GM23338 (cell line): ENCODE data around the gene MBNL3. TPM values are rescaled to one million over a fixed set of nuclear protein-coding genes. Genes with fewer than 3 reads are reported as not detected.

Source experiments
- ATAC-seq: fragments of 200-7000 bp; cut with Tn5 transposase; 3 replicates; pipeline ENCODE4 v1.9.1; 2020
- DNase-seq: peaks from one replicate; pipeline ENCODE4 v3.0.0-alpha.2; 2015; ENCODE audit warnings: low spot score
- H2AFZ ChIP-seq: fragments of 200-600 bp; sonication (generic); 2 replicates; pipeline ENCODE4 v1.8.0; 2016; ENCODE audit warnings: antibody characterized with exemption, mild to moderate bottlenecking, moderate library complexity
- H3F3A ChIP-seq: fragments of 200-600 bp; sonication (generic); replicated peaks from 2 replicates; pipeline ENCODE4 v1.8.0; 2017; ENCODE audit warnings: antibody characterized with exemption, mixed run types, low read depth
- H3K27ac ChIP-seq: fragments of 200-600 bp; sonication (generic); 2 replicates; pipeline ENCODE4 v1.6.1; 2016; ENCODE audit warnings: low read depth
- H3K27me3 ChIP-seq: fragments of 200-600 bp; sonication (generic); 2 replicates; pipeline ENCODE4 v1.8.0; 2016; ENCODE audit warnings: mild to moderate bottlenecking, mixed run types, moderate library complexity; ENCODE audit not compliant: insufficient read depth
- H3K36me3 ChIP-seq: fragments of 200-600 bp; sonication (generic); 2 replicates; pipeline ENCODE4 v1.8.0; 2016; ENCODE audit warnings: mild to moderate bottlenecking; ENCODE audit not compliant: insufficient read depth
- H3K4me1 ChIP-seq: fragments of 200-600 bp; sonication (generic); 2 replicates; pipeline ENCODE4 v1.8.0; 2016; ENCODE audit warnings: mild to moderate bottlenecking, moderate library complexity; ENCODE audit not compliant: insufficient read depth
- H3K4me2 ChIP-seq: fragments of 200-600 bp; sonication (generic); 2 replicates; pipeline ENCODE4 v1.7.1; 2017; ENCODE audit warnings: mixed run types
- H3K4me3 ChIP-seq: fragments of 200-600 bp; sonication (generic); 2 replicates; pipeline ENCODE4 v1.6.1; 2016; ENCODE audit warnings: mixed run types
- H3K79me2 ChIP-seq: fragments of 200-600 bp; sonication (generic); replicated peaks from 2 replicates; pipeline ENCODE4 v1.8.0; 2017; ENCODE audit warnings: mild to moderate bottlenecking; ENCODE audit not compliant: insufficient read depth
- H3K9me2 ChIP-seq: fragments of 200-600 bp; sonication (generic); 2 replicates; pipeline ENCODE4 v1.8.0; 2017; ENCODE audit not compliant: insufficient read depth
- H4K20me1 ChIP-seq: fragments of 200-600 bp; sonication (generic); replicated peaks from 2 replicates; pipeline ENCODE4 v1.8.0; 2017; ENCODE audit warnings: mild to moderate bottlenecking; ENCODE audit not compliant: insufficient read depth
- H3K27ac Mint-ChIP-seq: 2 replicates; pipeline ENCODE4 v1.8.0; 2020; ENCODE audit warnings: inconsistent platforms, mild to moderate bottlenecking, moderate library complexity, mixed read lengths
- H3K27me3 Mint-ChIP-seq: 3 replicates; pipeline ENCODE4 v1.8.0; 2022; ENCODE audit warnings: low read depth, mild to moderate bottlenecking, moderate library complexity, mixed read lengths, inconsistent platforms; ENCODE audit not compliant: insufficient read depth, poor library complexity
- H3K36me3 Mint-ChIP-seq: 3 replicates; pipeline ENCODE4 v1.8.0; 2021; ENCODE audit warnings: low read depth, mild to moderate bottlenecking, inconsistent platforms, moderate library complexity, mixed read lengths
- H3K4me1 Mint-ChIP-seq: 3 replicates; pipeline ENCODE4 v1.8.0; 2020; ENCODE audit warnings: mild to moderate bottlenecking, inconsistent platforms, mixed read lengths
- H3K4me3 Mint-ChIP-seq: 3 replicates; pipeline ENCODE4 v1.8.0; 2021; ENCODE audit warnings: moderate library complexity, mild to moderate bottlenecking, inconsistent platforms, mixed read lengths
- H3K9me3 Mint-ChIP-seq: 3 replicates; pipeline ENCODE4 v1.8.0; 2020; ENCODE audit warnings: moderate library complexity, mild to moderate bottlenecking, inconsistent platforms, mixed read lengths
- CREB1 ChIP-seq: fragments of 250-450 bp; sonication (Bioruptor Pico); IDR thresholded peaks from 2 replicates; pipeline ENCODE4 v1.5.0; 2020; ENCODE audit warnings: low read depth, mild to moderate bottlenecking, moderate library complexity
- EZH2 ChIP-seq: fragments of 200-600 bp; sonication (generic); IDR thresholded peaks from one replicate; pipeline ENCODE4 v1.8.0; 2017; ENCODE audit warnings: antibody characterized with exemption, mild to moderate bottlenecking, low read depth; ENCODE audit not compliant: unreplicated experiment
- EZH2phosphoT487 ChIP-seq: fragments of 200-600 bp; sonication (generic); IDR thresholded peaks from one replicate; pipeline ENCODE4 v1.8.1; 2018; ENCODE audit warnings: antibody characterized with exemption; ENCODE audit not compliant: unreplicated experiment
- JUNB ChIP-seq: IDR thresholded peaks from one replicate; pipeline ENCODE4 v1.6.1; 2016; ENCODE audit warnings: antibody characterized with exemption; ENCODE audit not compliant: unreplicated experiment
- NANOG ChIP-seq: IDR thresholded peaks from 2 replicates; pipeline ENCODE4 v1.6.1; 2016; ENCODE audit warnings: antibody characterized with exemption, borderline replicate concordance
- STAT1 ChIP-seq: IDR thresholded peaks from one replicate; pipeline ENCODE4 v1.6.1; 2016; ENCODE audit warnings: antibody characterized with exemption; ENCODE audit not compliant: unreplicated experiment
- ZNF114 ChIP-seq: fragments of 250-450 bp; sonication (Bioruptor Pico); IDR thresholded peaks from 2 replicates; pipeline ENCODE4 v1.5.0; 2020; ENCODE audit warnings: mild to moderate bottlenecking, moderate library complexity
- ZNF331 ChIP-seq: fragments of 250-450 bp; sonication (Bioruptor Pico); IDR thresholded peaks from 2 replicates; pipeline ENCODE4 v1.5.0; 2020; ENCODE audit warnings: low read depth, mild to moderate bottlenecking, moderate library complexity
- polyA plus RNA-seq: library from polyadenylated mRNA; unstranded; fragments of >200 nt; fragmentation: Nextera tagmentation; extraction: Ambion mirVana; gene quantifications from 2 replicates; pipeline ENCODE4 v1.2.1, GENCODE V29; 2016
- total RNA-seq: library from RNA; depleted of rRNA; stranded (reverse); fragments of >200 nt; shearing (Covaris generic); gene quantifications from 2 replicates; pipeline ENCODE4 v1.2.3, GENCODE V29; 2014
- TF ChIP-seq, protein P1 (sequence below): fragments of 250-450 bp; sonication (Bioruptor Pico); IDR thresholded peaks from 2 replicates; pipeline ENCODE4 v1.5.0; 2020; ENCODE audit warnings: mild to moderate bottlenecking, moderate library complexity
- TF ChIP-seq, protein P2 (sequence below), 2 experiments: fragments of 200-600 bp in 1 of 2; sonication (generic) in 1 of 2; conservative IDR thresholded peaks; 2 replicates each; pipeline versions ENCODE4 v1.5.1 to v1.6.1; 2016 to 2017; ENCODE audit warnings: antibody characterized with exemption in 2 of 2, low read depth in 2 of 2, mild to moderate bottlenecking in 2 of 2, moderate library complexity in 1 of 2
- TF ChIP-seq, protein P3 (sequence below): IDR thresholded peaks from one replicate; pipeline ENCODE4 v1.6.1; 2018; ENCODE audit warnings: antibody characterized with exemption; ENCODE audit not compliant: unreplicated experiment

MBNL3 gene
- total and polyA plus RNA-seq, 2 experiments from 2014 or later, result 2.3 to 2.4 TPM

DNA sequence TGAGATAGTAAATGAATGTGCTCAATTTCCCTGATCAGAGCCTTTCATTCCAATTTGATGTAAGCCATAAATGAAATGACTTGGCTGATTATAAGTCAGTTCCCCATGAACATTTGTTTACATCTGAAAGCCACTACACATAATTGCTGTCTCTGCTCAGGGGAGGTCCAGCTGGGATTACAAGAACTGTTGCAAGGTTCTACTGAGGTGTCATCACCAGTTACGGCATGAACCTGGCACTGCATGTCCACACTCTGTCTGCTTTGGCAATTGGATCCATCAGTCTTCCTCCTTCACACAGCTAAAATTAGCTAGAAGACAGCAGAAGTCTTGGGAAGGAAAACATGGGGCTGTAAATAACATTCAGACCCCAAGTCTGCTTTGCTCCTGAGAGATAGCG, 12.8 kb upstream of the MBNL3 start:
- Mint-ChIP-seq H3K4me3 (no peak overlapping the region), H3K4me1 (peaks cover 23% of the 10 kb centered on the region), H3K27me3 (peaks cover 3% of the 10 kb centered on the region), H3K9me3 (no peaks in the 10 kb centered on the region), H3K36me3 (no peaks in the 10 kb centered on the region), H3K27ac (no peak overlapping the region)
- Histone ChIP-seq H3K27ac (no peak overlapping the region), H3F3A (no peaks in the 10 kb centered on the region), H3K27me3 (no peaks in the 10 kb centered on the region), H3K4me1 (peaks cover 15% of the 10 kb centered on the region; the same call in 1 of the 2 replicates), H3K4me3 (no peak overlapping the region), H3K4me2 (no peak overlapping the region), H4K20me1 (no peaks in the 10 kb centered on the region), H3K9me2 (no peaks in the 10 kb centered on the region), H3K36me3 (no peaks in the 10 kb centered on the region), H3K79me2 (no peaks in the 10 kb centered on the region), H2AFZ (no peak overlapping the region)
- no peak for DNase-seq
- TF ChIP-seq JUNB, result no peak
- no peak for TF ChIP-seq STAT1
- no peak for TF ChIP-seq EZH2
- TF ChIP-seq ZNF114 (CRISPR knock-in tag), result no peak
- TF ChIP-seq CREB1, result no peak
- TF ChIP-seq EZH2phosphoT487, result no peak
- no peak for TF ChIP-seq ZNF331 (CRISPR knock-in tag)
- TF ChIP-seq, protein P1, sequence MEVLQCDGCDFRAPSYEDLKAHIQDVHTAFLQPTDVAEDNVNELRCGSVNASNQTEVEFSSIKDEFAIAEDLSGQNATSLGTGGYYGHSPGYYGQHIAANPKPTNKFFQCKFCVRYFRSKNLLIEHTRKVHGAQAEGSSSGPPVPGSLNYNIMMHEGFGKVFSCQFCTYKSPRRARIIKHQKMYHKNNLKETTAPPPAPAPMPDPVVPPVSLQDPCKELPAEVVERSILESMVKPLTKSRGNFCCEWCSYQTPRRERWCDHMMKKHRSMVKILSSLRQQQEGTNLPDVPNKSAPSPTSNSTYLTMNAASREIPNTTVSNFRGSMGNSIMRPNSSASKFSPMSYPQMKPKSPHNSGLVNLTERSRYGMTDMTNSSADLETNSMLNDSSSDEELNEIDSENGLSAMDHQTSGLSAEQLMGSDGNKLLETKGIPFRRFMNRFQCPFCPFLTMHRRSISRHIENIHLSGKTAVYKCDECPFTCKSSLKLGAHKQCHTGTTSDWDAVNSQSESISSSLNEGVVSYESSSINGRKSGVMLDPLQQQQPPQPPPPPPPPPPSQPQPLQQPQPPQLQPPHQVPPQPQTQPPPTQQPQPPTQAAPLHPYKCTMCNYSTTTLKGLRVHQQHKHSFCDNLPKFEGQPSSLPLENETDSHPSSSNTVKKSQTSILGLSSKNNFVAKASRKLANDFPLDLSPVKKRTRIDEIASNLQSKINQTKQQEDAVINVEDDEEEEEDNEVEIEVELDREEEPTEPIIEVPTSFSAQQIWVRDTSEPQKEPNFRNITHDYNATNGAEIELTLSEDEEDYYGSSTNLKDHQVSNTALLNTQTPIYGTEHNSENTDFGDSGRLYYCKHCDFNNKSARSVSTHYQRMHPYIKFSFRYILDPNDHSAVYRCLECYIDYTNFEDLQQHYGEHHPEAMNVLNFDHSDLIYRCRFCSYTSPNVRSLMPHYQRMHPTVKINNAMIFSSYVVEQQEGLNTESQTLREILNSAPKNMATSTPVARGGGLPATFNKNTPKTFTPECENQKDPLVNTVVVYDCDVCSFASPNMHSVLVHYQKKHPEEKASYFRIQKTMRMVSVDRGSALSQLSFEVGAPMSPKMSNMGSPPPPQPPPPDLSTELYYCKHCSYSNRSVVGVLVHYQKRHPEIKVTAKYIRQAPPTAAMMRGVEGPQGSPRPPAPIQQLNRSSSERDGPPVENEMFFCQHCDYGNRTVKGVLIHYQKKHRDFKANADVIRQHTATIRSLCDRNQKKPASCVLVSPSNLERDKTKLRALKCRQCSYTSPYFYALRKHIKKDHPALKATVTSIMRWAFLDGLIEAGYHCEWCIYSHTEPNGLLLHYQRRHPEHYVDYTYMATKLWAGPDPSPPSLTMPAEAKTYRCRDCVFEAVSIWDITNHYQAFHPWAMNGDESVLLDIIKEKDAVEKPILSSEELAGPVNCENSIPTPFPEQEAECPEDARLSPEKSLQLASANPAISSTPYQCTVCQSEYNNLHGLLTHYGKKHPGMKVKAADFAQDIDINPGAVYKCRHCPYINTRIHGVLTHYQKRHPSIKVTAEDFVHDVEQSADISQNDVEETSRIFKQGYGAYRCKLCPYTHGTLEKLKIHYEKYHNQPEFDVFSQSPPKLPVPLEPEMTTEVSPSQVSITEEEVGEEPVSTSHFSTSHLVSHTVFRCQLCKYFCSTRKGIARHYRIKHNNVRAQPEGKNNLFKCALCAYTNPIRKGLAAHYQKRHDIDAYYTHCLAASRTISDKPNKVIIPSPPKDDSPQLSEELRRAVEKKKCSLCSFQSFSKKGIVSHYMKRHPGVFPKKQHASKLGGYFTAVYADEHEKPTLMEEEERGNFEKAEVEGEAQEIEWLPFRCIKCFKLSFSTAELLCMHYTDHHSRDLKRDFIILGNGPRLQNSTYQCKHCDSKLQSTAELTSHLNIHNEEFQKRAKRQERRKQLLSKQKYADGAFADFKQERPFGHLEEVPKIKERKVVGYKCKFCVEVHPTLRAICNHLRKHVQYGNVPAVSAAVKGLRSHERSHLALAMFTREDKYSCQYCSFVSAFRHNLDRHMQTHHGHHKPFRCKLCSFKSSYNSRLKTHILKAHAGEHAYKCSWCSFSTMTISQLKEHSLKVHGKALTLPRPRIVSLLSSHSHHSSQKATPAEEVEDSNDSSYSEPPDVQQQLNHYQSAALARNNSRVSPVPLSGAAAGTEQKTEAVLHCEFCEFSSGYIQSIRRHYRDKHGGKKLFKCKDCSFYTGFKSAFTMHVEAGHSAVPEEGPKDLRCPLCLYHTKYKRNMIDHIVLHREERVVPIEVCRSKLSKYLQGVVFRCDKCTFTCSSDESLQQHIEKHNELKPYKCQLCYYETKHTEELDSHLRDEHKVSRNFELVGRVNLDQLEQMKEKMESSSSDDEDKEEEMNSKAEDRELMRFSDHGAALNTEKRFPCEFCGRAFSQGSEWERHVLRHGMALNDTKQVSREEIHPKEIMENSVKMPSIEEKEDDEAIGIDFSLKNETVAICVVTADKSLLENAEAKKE (CRISPR knock-in tag), result no peak
- TF ChIP-seq NANOG, result no peak
- TF ChIP-seq, protein P2, sequence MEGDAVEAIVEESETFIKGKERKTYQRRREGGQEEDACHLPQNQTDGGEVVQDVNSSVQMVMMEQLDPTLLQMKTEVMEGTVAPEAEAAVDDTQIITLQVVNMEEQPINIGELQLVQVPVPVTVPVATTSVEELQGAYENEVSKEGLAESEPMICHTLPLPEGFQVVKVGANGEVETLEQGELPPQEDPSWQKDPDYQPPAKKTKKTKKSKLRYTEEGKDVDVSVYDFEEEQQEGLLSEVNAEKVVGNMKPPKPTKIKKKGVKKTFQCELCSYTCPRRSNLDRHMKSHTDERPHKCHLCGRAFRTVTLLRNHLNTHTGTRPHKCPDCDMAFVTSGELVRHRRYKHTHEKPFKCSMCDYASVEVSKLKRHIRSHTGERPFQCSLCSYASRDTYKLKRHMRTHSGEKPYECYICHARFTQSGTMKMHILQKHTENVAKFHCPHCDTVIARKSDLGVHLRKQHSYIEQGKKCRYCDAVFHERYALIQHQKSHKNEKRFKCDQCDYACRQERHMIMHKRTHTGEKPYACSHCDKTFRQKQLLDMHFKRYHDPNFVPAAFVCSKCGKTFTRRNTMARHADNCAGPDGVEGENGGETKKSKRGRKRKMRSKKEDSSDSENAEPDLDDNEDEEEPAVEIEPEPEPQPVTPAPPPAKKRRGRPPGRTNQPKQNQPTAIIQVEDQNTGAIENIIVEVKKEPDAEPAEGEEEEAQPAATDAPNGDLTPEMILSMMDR (conservative IDR thresholded peaks at IDR 0.05; ENCODE audit: low read depth in 2 of 2), result no peak
- TF ChIP-seq, protein P3, sequence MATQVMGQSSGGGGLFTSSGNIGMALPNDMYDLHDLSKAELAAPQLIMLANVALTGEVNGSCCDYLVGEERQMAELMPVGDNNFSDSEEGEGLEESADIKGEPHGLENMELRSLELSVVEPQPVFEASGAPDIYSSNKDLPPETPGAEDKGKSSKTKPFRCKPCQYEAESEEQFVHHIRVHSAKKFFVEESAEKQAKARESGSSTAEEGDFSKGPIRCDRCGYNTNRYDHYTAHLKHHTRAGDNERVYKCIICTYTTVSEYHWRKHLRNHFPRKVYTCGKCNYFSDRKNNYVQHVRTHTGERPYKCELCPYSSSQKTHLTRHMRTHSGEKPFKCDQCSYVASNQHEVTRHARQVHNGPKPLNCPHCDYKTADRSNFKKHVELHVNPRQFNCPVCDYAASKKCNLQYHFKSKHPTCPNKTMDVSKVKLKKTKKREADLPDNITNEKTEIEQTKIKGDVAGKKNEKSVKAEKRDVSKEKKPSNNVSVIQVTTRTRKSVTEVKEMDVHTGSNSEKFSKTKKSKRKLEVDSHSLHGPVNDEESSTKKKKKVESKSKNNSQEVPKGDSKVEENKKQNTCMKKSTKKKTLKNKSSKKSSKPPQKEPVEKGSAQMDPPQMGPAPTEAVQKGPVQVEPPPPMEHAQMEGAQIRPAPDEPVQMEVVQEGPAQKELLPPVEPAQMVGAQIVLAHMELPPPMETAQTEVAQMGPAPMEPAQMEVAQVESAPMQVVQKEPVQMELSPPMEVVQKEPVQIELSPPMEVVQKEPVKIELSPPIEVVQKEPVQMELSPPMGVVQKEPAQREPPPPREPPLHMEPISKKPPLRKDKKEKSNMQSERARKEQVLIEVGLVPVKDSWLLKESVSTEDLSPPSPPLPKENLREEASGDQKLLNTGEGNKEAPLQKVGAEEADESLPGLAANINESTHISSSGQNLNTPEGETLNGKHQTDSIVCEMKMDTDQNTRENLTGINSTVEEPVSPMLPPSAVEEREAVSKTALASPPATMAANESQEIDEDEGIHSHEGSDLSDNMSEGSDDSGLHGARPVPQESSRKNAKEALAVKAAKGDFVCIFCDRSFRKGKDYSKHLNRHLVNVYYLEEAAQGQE, result no peak
- ATAC-seq, result no peak
